GM12874 (cell line): Measurements from ENCODE around the gene MCM8.

Source experiments
- TF ChIP-seq, protein P1 (sequence below): IDR thresholded peaks from 2 replicates; pipeline ENCODE4 v1.5.1; 2011; ENCODE audit warnings: low read depth, mild to moderate bottlenecking, control low read depth, low read length, moderate library complexity; ENCODE audit not compliant: insufficient read depth

Gene MCM8

DNA sequence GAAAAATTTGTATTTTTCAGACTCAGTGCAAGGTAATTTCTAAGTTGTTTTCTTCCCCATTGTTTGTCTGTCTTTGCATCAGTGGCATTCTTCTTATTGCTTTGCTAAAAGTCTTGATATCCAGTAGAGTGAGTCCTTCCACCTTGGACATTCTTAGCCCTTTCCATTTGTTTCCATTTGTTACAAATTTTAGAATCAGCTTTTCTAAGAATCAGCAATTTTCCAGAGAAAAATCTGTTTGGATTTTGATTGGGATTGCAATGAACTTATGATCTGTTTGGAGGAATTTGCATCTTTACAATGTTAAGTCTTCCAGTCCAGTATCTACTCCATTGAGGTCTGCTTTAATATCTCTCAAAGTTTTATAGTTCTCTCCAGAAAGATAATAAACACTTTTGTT, 67.0 kb downstream of the MCM8 start:
- TF ChIP-seq, protein P1, sequence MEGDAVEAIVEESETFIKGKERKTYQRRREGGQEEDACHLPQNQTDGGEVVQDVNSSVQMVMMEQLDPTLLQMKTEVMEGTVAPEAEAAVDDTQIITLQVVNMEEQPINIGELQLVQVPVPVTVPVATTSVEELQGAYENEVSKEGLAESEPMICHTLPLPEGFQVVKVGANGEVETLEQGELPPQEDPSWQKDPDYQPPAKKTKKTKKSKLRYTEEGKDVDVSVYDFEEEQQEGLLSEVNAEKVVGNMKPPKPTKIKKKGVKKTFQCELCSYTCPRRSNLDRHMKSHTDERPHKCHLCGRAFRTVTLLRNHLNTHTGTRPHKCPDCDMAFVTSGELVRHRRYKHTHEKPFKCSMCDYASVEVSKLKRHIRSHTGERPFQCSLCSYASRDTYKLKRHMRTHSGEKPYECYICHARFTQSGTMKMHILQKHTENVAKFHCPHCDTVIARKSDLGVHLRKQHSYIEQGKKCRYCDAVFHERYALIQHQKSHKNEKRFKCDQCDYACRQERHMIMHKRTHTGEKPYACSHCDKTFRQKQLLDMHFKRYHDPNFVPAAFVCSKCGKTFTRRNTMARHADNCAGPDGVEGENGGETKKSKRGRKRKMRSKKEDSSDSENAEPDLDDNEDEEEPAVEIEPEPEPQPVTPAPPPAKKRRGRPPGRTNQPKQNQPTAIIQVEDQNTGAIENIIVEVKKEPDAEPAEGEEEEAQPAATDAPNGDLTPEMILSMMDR, result no peak

DNA sequence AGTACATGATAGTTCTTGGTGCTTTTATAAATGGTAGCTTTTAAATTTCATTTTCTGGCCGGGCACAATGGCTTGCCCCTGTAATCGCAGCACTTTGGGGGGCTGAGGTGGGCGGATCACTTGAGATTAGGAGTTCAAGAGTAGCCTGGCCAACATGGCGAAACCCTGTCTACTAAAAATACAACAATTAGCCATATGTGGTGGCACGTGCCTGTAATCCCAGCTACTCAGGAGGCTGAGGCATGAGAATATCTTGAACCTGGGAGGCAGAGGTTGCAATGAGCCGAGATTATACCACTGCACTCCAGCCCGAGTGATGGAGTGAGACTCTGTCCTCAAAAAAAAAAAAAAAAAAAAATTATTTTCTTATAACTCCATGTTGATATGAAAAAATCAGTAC, 67.4 kb downstream of the MCM8 start:
- TF ChIP-seq, protein P1, result no peak

DNA sequence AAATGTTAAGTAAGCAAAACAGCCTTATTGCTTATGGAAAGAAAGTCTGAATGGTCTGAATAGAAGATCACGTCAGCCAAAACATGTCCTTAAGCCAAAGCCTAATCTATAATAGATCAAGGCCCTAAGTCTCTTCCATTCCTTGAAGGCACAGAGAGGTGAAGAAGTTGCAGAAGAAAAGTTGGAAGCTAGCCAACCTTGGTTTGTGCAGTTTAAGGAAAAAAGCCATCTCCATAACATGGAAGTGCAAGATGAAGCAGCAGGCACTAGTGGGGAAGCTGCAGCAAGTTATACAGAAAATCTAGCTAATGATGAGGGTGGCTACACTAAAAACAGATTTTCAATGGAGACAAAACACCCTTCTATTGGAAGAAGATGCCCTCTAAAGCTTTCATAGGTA, 74.3 kb downstream of the MCM8 start:
- TF ChIP-seq, protein P1, result no peak

DNA sequence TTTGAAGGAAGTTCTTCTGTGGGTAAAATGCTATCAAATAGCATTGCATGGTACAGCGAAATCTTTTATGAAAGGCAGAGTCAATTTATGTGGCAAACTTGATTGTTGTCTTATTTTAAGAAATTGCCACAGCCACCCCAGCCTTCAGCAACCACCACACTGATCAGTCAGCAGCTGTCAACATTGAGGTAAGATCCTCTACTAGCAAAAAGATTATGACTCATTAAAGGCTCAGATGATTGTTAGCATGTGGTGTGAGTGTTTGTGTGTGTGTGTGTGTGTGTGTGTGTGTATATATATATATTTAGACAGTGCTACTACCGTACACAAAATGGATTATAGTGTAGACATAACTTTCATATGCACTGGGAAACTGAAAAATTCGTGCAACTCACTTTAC, 75.6 kb downstream of the MCM8 start:
- TF ChIP-seq, protein P1, result no peak

DNA sequence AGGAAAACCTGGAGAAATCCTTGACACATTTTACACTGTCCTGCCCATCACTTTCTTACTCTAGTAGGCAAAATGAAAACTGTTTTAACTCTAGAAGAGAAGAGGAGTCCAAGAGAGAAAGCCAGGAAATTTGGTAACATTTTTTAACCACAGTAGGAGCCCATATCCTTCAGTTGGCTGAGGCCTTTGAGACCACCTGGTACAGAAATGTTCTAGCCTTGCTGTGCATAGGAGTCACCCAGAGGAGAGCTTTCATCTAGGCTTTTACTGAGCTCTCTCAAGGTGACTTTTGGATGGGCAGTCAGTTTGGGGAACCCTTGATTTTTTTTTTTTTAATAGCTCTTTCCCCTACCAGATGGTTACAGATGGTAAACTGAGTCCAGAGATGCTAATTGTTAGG, 78.4 kb downstream of the MCM8 start:
- TF ChIP-seq, protein P1, result no peak

DNA sequence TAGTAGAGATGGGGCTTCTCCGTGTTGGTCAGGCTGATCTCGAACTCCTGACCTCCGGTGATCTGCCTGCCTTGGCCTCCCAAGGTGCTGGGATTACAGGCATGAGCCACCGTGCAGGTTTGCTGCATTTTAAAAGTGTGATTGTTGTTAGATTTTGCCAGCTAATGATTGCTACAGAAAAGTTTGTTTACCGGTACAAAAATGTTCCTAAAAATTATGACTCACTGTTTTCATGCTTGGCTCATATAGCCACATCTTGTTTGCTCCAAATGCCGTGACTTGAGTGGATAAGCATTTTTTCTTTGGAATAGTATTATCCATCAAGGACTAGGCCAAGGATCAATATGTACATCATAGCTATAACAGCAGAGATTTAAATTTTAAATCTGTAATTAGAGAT, 79.1 kb downstream of the MCM8 start:
- TF ChIP-seq, protein P1, result no peak

DNA sequence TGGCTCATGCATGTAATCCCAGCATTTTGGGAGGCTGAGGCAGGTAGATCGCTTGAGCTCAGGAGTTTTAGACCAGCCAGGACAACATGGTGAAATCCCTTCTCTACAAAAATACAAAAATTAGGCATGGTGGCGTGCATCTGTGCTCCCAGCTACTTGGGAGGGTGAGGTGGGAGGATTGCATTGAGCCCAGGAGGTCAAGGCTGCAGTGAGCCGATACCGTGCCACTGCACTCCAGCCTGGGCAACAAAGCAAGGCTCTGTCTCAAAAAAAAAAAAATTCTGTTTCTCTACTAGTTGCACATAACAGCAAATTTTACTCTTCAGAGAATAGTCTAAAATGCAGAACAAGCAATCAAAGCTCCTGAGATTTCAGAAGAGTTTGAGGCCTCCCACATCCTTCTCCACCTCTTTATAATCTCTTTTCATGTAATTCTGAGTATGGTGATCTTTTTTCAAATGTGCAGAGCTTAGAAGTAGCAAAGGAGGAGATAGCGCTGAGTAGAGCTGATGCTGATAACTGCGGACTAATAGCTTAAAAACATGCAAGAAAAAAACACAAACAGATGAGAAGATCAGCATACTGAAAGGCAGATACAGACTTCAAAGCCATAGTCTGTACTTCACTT, 80.1 kb downstream of the MCM8 start:
- TF ChIP-seq, protein P1, result no peak
